ENCODE results near the gene CLIP2.
"Not testable (repeated sequence)": the region's sequence is repeated elsewhere in the genome, so short reads cannot be mapped to it uniquely, and the experiment has no call there.

Gene CLIP2

GRCh38 chr7:74376256-74377036, 87.2 kb downstream of the CLIP2 start:
- no peak for DNase-seq

DNA sequence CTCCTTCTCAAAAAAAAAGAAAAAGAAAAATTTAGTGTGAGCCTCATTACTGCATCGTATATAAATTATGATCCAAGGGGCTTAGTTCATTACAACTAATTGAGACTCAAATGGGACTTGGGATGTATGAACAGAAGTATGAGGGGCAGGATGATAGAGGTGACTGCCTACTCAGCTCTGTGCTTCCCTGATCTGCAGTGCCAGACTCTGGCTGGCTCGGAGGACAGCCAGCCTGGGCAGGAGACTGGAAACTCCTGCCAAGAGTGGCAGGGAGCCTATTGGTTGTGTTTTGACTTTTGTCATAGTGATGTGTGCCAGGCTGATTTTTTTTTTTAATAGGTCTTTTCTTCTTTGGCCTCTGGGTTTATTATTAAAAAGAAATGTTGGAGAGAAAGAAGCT, 90.7 kb downstream of the CLIP2 start:
- no peak for DNase-seq

DNA sequence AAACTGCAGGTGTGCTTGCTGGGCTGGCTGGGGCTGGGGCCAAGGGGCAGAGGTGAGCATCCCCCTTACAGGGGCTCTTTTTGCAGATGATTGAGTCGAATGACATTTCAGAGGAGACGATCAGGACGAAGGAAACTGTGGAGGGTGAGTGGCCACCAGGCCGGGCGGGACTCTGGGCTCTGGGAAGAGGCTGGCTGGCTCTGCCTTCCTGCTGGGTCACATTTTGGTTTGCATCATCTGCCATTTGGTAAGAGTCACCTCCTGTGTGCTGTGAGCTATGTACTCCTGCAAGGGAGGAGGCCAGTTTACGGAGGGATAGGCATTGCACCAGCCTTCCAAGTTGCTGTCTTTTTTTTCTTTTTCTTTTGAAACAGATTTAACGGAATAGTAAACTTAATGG, 91.5 kb downstream of the CLIP2 start:
- no peak for DNase-seq

DNA sequence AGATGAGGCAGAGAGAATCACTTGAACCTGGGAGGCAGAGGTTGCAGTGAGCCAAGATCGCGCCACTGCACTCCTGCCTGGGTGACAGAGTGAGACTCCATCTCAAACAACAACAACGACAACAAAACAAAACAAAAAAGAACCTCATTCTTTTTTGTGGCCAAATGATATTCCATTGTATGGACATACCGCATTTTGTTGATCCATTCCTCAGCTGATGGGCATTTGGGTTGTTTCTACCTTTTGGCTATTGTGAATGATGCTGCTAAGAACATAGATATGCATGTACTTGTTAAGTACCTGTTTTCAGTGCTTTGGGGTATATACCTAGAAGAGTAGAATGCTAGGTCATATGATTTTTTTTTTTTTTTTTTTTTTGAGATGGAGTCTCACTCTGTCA, 94.9 kb downstream of the CLIP2 start:
- not testable (repeated sequence) for DNase-seq

- not testable (repeated sequence) for DNase-seq
Observed at GRCh38 chr7:74384854-74385253, 95.6 kb downstream of the CLIP2 start.

DNA sequence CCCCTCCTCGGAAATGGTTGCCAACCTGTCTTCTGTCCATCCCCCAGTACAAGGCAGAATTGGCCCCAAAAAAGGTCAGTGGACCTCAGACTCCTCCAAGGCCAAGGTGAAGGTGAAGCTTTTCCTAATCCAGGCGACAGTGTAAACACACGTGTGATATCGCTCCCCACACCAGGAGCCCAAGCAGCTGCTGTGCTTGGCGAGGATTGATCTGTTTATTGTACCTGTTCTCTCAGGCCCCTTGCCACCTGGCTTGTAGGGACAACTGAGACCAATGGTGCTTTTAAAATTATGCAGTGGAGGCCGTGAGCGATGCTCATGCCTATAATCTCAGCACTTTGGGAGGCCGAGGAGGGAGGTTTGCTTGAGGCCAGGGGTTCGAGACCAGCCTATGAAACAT, 98.4 kb downstream of the CLIP2 start:
- no peak for DNase-seq

DNA sequence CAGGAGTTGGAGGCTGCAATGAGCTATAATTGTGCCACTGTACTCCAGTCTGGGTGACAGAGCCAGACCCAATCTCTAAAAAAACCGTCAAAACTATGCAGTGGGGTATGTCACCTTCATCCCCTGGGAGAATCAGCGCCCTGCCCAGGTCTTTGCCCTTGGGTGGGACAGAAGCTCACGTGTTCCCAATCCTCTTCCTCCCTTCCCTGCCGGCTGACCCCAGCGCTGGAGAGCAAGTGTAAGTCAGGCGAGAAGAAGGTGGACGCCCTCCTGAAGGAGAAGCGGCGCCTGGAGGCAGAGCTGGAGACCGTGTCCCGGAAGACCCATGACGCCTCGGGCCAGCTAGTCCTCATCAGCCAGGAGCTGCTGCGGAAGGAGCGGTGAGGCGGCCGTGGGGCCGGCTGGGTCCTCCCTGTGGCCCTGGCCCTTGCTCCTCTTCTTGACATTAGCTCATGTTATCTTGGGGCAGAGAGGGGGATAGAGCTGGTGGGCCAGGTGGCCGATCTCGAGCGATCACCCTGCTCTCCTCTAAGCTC, 99.7 kb downstream of the CLIP2 start:
- DNase-seq: peak; percentile 37

- DNase-seq: peak; percentile 18
Observed at GRCh38 chr7:74393722-74394121, 104.5 kb downstream of the CLIP2 start.

GRCh38 chr7:74394601-74395000, 105.4 kb downstream of the CLIP2 start:
- peak; percentile 24 for DNase-seq

- DNase-seq: no peak
Observed at GRCh38 chr7:74395745-74396311, 106.6 kb downstream of the CLIP2 start.

DNA sequence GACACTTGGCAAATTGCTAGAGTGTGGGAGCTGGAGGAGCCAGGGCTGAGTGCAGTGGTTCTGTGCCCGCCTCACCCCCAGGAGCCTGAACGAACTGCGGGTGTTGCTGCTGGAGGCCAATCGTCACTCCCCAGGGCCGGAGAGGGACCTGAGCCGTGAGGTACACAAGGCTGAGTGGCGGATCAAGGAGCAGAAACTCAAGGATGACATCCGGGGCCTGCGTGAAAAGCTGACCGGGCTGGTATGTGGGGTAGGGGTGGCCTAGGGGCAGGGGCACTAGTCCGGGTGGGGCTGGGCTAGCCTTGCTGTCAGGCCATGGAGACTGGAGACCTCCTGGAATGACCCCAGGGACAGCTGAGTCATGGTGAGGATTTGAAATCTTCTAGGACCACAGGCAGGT, 107.8 kb downstream of the CLIP2 start:
- no peak for DNase-seq

DNA sequence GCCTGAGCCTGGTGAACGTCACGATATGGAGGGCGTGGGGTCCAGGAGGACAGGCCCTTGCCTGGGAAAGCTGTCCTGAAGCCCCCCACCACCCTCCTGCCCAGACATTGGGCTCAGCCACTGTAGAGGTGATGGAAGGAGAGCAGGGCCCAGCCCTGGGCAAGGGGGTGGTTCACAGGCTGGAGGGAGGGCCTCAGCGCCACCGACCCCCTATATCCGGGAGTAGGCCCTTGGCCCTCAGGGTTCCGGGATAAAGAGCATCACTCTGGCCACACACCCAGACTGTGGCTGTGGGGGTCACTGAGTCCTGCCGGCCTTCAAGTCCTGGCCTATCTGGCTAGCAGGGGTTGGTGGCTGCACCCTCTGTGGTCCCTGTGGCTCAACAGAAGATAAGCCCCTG, 109.2 kb downstream of the CLIP2 start:
- no peak for DNase-seq

DNA sequence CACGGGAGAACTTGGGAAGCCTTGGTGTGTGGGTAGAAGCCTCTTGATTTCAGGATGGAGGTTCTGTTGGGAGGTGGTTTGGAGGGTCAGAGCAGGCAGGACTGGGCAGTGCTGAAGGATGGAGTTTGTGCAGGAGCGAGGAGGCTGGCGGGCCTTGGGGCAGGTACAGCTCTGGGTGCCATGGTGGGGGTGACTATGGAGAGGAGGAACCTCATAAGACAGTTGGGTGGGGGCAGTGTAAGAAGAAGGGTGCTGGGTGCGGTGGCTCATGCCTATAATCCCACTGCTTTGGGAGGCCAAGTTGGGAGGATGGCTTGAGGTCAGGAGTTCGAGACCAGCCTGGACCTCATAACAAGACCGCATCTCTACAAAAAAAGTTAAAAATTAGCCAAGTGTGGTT, 109.8 kb downstream of the CLIP2 start:
- no peak for DNase-seq

DNA sequence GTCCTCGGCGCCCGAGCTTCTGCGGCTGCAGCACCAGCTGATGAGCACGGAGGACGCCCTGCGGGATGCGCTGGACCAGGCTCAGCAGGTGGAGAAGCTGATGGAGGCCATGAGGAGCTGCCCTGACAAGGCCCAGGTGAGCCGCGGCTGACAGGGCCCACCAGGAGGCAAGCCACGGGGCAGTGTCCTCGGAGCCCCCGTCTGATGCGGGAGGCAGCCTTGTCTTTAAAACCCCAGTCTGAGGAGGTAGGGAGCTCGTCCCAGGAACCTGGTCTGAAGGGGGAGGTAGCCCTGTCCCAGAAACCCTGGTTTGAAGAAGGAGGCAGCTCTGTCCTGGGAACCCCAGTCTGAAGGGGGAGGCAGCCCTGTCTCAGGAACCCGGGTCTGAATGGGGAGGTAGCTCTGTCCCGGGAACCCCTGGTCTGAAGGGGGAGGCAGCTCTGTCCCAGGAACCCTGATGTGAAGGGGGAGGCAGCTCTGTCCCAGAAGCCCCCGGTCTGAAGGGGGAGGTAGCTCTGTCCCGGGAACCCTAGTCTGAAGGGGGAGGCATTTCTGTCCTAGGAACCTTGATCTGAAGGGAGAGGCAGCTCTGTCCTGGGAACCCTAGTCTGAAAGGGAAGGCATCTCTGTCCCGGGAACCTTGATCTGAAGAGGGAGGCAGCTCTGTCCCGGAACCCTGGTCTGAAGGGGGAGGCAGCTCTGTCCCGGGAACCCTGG, 111.4 kb downstream of the CLIP2 start:
- DNase-seq: no peak

DNA sequence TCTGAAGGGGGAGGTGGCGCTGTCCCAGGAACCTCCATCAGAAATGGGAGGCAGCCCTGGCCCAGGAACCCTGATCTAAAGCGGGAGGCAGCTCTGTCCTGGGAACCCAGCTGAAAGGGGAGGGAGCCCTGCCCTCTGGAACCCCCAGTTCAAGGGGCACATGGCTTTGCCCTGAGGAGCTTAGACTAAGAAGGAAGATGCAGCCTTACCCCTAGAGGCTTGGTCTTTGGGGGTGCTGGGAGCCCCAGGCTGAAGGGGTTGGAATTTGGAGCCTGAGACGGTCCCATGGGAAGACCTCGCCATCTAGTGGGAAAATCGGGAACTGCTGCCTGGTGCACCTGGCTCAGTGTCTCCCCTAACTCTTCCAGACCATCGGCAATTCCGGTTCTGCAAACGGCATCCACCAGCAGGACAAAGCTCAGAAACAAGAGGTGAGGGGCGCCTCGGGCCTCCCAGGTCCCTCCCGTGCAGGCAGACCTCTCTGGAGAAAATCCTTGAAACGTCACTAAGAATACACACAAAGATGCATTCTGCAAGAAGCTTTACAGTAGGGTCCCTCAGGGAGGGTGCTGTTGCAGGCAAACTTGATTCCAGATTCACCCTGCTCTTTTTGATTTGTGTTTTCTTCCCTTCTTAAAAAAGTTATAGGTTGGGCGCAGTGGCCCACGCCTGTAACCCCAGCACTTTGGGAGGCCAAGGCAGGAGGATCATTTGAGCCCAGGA, 112.1 kb downstream of the CLIP2 start:
- peak; percentile 79 for DNase-seq

GRCh38 chr7:74402668-74403067, 113.5 kb downstream of the CLIP2 start:
- not testable (repeated sequence) for DNase-seq

DNA sequence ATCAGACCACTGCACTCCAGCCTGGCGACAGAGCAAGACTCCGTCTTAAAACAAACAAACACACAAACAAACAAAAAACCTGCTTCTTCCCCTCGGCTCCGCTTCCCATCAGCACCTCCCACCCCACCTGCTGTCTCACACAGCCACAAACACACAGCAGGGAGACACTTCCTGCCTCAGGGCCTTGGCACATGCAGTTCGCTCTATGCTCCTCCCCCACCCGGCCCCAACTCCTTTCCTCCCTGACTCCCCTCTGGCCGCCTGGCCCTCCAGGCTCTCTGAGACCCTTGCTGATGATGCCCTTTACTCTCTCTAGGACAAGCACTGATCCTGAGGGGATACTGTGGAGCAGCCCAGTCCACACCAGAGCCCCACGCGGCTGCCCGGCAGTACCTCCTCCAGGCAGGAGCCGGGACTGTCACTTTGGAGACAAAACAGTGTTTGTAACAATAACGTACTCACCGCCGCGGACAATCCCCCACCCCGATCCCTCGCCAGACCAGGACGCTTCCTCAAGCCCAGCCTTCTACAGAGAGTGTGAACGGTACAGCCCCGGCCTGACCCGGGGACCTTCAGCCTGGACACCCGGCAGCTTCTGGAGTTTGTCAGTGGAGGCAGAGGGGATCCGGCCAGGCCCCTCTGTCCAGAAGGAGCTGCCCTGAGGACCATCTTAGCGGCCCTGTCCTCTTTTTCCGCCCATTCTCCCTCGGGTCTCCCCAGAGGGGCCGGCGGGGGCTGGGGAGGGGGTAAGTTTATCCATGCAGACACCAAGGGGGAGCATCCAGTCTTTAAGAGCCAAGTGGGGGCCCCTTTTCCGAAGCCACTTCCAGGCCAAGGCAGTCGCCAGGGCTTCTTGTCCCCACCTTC, 114.5 kb downstream of the CLIP2 start:
- DNase-seq: no peak

GRCh38 chr7:74404388-74404700, 115.1 kb downstream of the CLIP2 start:
- no peak for DNase-seq

DNA sequence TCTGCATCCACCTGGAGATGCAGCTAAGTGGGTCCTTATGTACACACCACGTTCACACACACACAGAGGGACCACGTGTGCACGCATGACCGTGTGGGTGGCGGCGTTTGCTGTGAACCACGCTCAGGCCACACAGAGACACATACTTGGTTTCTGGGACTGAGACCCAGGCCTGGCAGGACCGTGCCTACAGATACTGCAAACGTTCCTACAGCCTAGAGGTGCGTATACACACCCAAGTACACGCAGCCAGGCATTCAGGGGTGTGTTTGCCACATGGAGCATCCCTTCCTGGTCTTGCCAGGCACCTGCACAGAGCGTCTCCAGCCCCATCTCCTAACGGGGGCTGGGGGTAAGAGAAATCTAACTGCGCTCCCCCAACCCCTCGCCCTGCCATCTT, 115.5 kb downstream of the CLIP2 start:
- no peak for DNase-seq

DNA sequence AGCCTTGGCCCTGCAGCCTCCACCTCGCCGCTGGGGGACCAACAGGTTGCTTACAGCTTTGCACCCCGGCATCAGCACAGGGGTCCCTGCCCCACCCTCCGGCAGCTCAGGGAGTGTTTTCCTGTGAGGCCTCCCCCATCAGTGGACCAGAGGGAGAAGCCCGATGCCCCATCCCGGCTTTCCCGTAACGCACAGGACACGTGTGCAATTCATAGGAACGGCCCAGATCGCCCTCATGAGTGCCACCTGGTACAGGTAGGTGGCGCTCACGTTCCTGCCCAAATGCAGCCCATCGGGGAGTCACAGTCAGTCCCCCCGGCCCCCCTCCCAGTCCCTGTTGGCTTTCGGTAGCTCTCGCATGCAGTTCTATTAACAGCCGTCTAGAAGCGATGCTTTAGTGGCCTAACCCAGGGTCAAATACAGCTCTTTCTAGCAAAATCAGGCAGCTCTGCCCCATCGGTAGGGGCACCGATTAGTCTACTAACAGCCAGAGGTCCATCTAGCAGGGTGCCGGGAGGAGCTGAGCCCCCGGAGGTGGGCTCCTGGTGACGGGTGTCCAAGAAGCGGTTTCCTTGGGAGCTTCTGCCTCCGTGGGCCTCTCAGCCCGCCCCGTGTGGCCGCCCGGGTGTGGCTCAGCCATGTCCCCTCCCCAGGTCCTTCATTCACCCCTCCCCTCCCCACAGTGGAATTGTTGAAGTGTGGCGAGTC, 116.1 kb downstream of the CLIP2 start:
- DNase-seq: peak; percentile 75

- no peak for DNase-seq
Observed at GRCh38 chr7:74405899-74406512, 116.8 kb downstream of the CLIP2 start.

Data from NCI-H82 (cell line).